GM12801 (cell line): Measurements from ENCODE around the gene AGAP9.

Experiments used
- CTCF ChIP-seq: IDR thresholded peaks from one replicate; pipeline ENCODE4 v1.5.1; 2011; ENCODE audit warnings: control low read depth; ENCODE audit not compliant: insufficient read length; ENCODE audit errors: extremely low read depth

Gene AGAP9

GRCh38 chr10:47456079-47456785 lies 67.2 kb downstream of the AGAP9 start:
- TF ChIP-seq CTCF = no peak

GRCh38 chr10:47454780-47455058 lies 68.7 kb downstream of the AGAP9 start:
- TF ChIP-seq CTCF = no peak

- TF ChIP-seq CTCF = no peak
These were observed 69.2 kb downstream of the AGAP9 start for GRCh38 chr10:47454008-47454779.

GRCh38 chr10:47453141-47454007 lies 70.1 kb downstream of the AGAP9 start:
- TF ChIP-seq CTCF = no peak

GRCh38 chr10:47452495-47453140 lies 70.8 kb downstream of the AGAP9 start:
- TF ChIP-seq CTCF = no peak

GRCh38 chr10:47451998-47452494 lies 71.4 kb downstream of the AGAP9 start:
- no peak for TF ChIP-seq CTCF
